ENCODE data around the gene CDK16. TPM values are rescaled to one million over a fixed set of nuclear protein-coding genes. Genes with fewer than 3 reads are reported as not detected.

Gene CDK16
- polyA plus RNA-seq, 4 donors = 48.9 to 75.8 (median 57.2) TPM

Other genes starting within 250 kb of the CDK16 start
- gene RGN, start 140.2 kb upstream of the CDK16 start, polyA plus RNA-seq = 100 to 1,000 TPM in 1 of 4 donors, 10 to 100 TPM in 2, 1 to 10 TPM in 1; 1.8 to 315 (median 33.0) TPM
- 100 to 1,000 TPM in 2 of 4 donors, 10 to 100 TPM in 2; 78.1 to 109 (median 98.8) TPM for gene NDUFB11, start 74.0 kb upstream of the CDK16 start, polyA plus RNA-seq
- 10 to 100 TPM; 27.8 to 41.2 (median 35.7) TPM for gene RBM10, start 73.5 kb upstream of the CDK16 start, polyA plus RNA-seq
- gene UBA1, start 24.9 kb upstream of the CDK16 start, polyA plus RNA-seq = 100 to 1,000 TPM in 2 of 4 donors, 10 to 100 TPM in 2; 90.5 to 148 (median 98.3) TPM
- gene USP11, start 14.3 kb downstream of the CDK16 start, polyA plus RNA-seq = 10 to 100 TPM in 2 of 4 donors, 1 to 10 TPM in 2; 4.0 to 52.3 (median 11.9) TPM
- under 1 TPM in 2 of 4 donors, not detected in 2; 0.04 to 0.12 TPM for gene ZNF157, start 151.9 kb downstream of the CDK16 start, polyA plus RNA-seq

Measured in small intestine (tissue), 4 donors.